HEK293T (cell line): ENCODE results near the gene CHD5.

ENCODE experiments used
- CTCF ChIA-PET: fragments of 350-600 bp; formaldehyde crosslinking; extraction: SDS; loops from one replicate; lab custom pipeline; 2021; ENCODE audit warnings: antibody characterized with exemption, inconsistent platforms; lab: Yijun Ruan, JAX
- POLR2A ChIA-PET: fragments of 350-600 bp; formaldehyde crosslinking; extraction: SDS; loops from one replicate; lab custom pipeline; 2020; ENCODE audit warnings: antibody characterized with exemption, inconsistent platforms; lab: Yijun Ruan, JAX
- DNase-seq: peaks from one replicate; pipeline ENCODE4 v3.0.0; 2012; ENCODE audit warnings: mixed read lengths; ENCODE audit errors: extremely low spot score
- ARNT ChIP-seq: fragments of 450-650 bp; IDR thresholded peaks from 2 replicates; pipeline ENCODE4 v1.6.1; 2017; ENCODE audit warnings: mild to moderate bottlenecking
- BHLHE40 ChIP-seq: fragments of 450-650 bp; IDR thresholded peaks from 2 replicates; pipeline ENCODE4 v1.6.1; 2016; ENCODE audit warnings: mild to moderate bottlenecking, moderate library complexity, borderline replicate concordance
- CTBP1 ChIP-seq: fragments of 450-650 bp; IDR thresholded peaks from 2 replicates; pipeline ENCODE4 v1.6.1; 2016; ENCODE audit warnings: borderline replicate concordance
- ELF4 ChIP-seq: fragments of 450-650 bp; IDR thresholded peaks from 2 replicates; pipeline ENCODE4 v1.6.1; 2017; ENCODE audit warnings: antibody characterized with exemption
- FOXA1 ChIP-seq: fragments of 450-650 bp; IDR thresholded peaks from 2 replicates; pipeline ENCODE4 v1.6.1; 2016; ENCODE audit warnings: mild to moderate bottlenecking
- FOXK2 ChIP-seq: fragments of 450-650 bp; IDR thresholded peaks from 2 replicates; pipeline ENCODE4 v1.6.1; 2016; ENCODE audit warnings: mild to moderate bottlenecking
- FOXM1 ChIP-seq: fragments of 450-650 bp; IDR thresholded peaks from 2 replicates; pipeline ENCODE4 v1.6.1; 2017; ENCODE audit warnings: mild to moderate bottlenecking, borderline replicate concordance
- HDGF ChIP-seq: fragments of 450-650 bp; IDR thresholded peaks from 2 replicates; pipeline ENCODE4 v1.6.1; 2017; ENCODE audit warnings: antibody characterized with exemption, borderline replicate concordance
- L3MBTL2 ChIP-seq: fragments of 450-650 bp; conservative IDR thresholded peaks from 2 replicates; pipeline ENCODE4 v1.6.1; 2016; ENCODE audit warnings: mild to moderate bottlenecking
- LEF1 ChIP-seq: fragments of 450-650 bp; IDR thresholded peaks from 2 replicates; pipeline ENCODE4 v1.6.1; 2017; ENCODE audit warnings: mild to moderate bottlenecking, borderline replicate concordance
- NFRKB ChIP-seq: fragments of 450-650 bp; IDR thresholded peaks from 2 replicates; pipeline ENCODE4 v1.6.1; 2016; ENCODE audit warnings: mild to moderate bottlenecking, moderate library complexity
- SP1 ChIP-seq: fragments of 450-650 bp; IDR thresholded peaks from 2 replicates; pipeline ENCODE4 v1.6.1; 2017
- SUZ12 ChIP-seq: fragments of 450-650 bp; IDR thresholded peaks from 2 replicates; pipeline ENCODE4 v1.6.1; 2016; ENCODE audit warnings: mild to moderate bottlenecking
- TARDBP ChIP-seq: fragments of 450-650 bp; IDR thresholded peaks from 2 replicates; pipeline ENCODE4 v1.6.1; 2016
- ZNF384 ChIP-seq: fragments of 450-650 bp; IDR thresholded peaks from 2 replicates; pipeline ENCODE4 v1.6.1; 2016
- TF ChIP-seq, protein P1 (sequence below): fragments of 450-650 bp; IDR thresholded peaks from 2 replicates; pipeline ENCODE4 v1.6.1; 2016

Gene CHD5

DNA sequence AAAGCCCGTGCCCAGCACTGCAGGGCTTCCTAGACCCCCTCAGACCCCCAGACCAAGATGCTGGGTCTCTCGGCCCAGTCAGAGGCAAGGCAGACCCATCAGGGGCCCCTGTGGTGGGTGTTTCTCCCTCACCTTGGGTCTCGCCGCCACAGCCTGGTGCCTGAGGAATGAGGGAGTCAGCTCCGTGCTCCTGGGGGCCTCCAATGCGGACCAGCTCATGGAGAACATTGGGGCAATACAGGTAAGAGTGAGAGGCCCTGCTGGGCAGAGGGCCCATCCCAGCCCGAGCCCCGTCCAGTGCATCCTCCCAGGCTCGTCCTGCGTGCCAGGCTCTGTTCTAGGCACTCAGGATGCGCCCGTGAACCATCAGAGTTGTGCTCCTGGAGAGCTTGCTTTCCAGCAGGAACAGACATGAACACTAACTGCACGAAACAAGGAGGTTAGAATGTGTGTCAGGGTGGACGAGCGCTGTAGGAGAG lies 83.0 kb downstream of the CHD5 start:
- TF ChIP-seq HDGF (no peak), ARNT (no peak), CTBP1 (no peak), L3MBTL2 (no peak), BHLHE40 (no peak), TARDBP (no peak), LEF1 (no peak), FOXA1 (no peak), FOXM1 (no peak), ZNF384 (no peak), NFRKB (no peak), FOXK2 (no peak)
- TF ChIP-seq, protein P1, sequence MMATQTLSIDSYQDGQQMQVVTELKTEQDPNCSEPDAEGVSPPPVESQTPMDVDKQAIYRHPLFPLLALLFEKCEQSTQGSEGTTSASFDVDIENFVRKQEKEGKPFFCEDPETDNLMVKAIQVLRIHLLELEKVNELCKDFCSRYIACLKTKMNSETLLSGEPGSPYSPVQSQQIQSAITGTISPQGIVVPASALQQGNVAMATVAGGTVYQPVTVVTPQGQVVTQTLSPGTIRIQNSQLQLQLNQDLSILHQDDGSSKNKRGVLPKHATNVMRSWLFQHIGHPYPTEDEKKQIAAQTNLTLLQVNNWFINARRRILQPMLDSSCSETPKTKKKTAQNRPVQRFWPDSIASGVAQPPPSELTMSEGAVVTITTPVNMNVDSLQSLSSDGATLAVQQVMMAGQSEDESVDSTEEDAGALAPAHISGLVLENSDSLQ = no peak
- ChIA-PET POLR2A (no interaction called here), CTCF (no interaction called here)
- no peak for DNase-seq

DNA sequence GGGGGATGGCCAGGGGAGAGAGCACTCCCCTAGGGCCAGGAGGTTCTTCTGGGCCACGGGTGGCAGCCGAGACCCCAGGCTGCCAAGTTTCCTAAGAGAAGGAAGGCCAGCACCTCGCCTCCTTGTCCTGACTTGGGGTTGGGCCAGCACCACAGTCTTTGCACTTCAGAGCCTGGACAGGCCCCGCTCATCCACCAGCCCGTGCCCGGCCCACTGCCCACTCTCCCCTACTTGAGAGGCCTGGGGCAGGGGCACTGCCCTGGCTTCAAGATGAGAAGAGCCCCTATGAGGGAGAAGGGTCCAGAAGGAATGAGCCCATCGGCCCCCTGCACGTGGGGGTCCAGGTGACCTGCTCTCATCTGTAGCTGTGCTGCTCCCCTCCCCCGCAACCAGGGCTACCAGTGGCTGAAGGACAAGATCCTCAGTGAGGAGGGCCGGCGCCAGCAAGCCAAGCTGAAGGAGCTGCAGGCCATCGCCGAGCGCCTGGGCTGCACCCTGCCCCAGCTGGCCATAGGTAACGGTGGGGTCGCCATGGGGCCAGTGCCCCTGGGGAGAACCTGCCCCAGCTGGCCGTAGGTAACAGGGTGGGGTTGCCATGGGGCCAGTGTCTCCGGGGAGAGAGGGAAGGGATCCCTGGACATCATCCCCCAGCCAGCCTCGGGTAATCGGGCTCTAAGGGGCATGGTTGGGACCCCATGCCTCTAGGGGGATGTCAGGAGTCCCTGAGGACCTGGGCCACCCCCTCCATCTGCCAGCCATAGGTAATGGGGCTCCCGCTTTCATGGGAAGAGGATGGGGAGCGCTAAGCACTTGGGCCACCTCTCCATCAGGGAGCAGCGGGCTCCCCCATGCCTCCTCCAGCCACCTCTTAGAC lies 83.6 kb downstream of the CHD5 start:
- no peak for TF ChIP-seq ARNT
- TF ChIP-seq CTBP1 = no peak
- no peak for TF ChIP-seq ZNF384
- no peak for TF ChIP-seq FOXM1
- TF ChIP-seq HDGF = no peak
- TF ChIP-seq NFRKB = no peak
- no peak for TF ChIP-seq SUZ12
- no peak for TF ChIP-seq BHLHE40
- no peak for TF ChIP-seq FOXK2
- TF ChIP-seq L3MBTL2 = no peak
- no peak for TF ChIP-seq TARDBP
- DNase-seq = no peak
- ChIA-PET CTCF (no interaction called here), POLR2A (no interaction called here)

DNA sequence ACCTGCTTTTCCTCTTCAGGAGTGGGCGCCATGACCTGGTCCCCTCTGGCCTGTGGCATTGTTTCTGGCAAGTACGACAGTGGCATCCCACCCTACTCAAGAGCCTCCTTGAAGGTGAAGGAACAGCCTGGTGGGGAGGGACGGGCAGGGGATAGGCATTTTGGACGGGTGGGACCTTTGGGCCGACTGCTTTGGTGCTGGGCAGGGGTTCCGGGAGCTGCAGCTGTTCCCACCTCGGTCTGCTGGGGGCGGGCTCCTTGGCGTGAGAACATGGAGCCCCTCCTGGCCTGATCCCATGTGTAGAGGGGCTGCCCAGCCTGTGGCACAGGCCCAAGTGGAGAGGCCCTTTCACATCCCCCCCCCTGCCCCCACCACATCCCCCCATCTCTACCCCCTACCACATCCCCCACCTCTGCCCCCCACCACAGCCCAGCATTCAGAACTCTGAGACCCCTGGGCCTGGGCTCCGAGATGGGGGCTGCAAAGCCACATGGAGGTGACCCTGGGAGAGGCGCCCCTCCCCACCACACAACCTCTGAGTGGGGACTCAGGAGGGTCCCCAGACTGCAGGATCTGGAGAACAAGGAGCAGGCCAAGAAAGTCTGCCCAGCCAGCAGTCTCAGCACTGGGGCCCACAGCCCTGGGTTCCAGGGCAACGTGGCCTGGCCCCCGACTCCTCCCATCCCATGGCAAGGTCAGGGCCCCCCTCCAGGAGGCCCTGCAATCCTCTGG lies 84.4 kb downstream of the CHD5 start:
- TF ChIP-seq FOXK2 (no peak), SUZ12 (no peak)
- POLR2A ChIA-PET = no interaction called here
- CTCF ChIA-PET = interaction anchor here (1.0 kb wide), 1 partner anchor 35 kb away, joined by 3 read pairs; no protein-coding TSS in a partner anchor
- DNase-seq = no peak

DNA sequence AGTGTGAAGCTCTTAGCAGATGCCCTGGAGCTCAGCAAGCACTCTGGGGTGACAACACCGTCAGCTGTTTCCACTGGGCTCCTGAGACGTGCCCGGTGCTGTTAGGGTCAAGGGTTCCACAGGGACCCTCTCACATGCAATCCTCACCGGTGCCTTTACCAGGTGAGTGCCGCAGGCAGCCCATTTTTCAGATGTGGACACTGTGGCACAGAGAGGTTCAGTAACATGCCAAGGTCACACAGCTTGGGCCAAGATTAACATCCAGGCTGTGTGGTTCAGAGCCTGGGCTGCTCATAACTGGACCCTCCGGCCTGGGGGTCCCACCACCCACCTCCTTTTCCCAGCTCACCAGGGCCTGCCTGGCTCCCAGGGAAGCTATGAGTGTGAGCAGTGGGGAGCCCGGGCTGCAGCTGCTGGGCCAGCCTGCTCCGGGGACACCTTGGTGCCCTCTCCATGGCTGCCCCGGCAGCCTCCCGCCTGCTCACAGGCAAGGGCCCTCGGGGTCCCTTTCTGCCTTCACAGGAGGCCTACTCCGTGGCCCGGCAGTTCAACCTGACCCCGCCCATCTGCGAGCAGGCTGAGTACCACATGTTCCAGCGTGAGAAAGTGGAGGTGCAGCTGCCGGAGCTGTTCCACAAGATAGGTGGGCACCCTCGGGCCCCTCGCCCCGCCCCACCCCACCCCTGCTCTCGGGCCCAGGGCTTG lies 85.2 kb downstream of the CHD5 start:
- no peak for DNase-seq
- POLR2A ChIA-PET = no interaction called here
- TF ChIP-seq ELF4 (no peak), SUZ12 (no peak), TARDBP (no peak), LEF1 (no peak), BHLHE40 (no peak), ARNT (no peak), CTBP1 (no peak), ZNF384 (no peak), HDGF (no peak), NFRKB (no peak), FOXA1 (no peak), FOXM1 (no peak), SP1 (no peak), L3MBTL2 (no peak), FOXK2 (no peak)
- TF ChIP-seq, protein P1 = no peak
- CTCF ChIA-PET = interaction anchor here (0.6 to 1.0 kb wide), 2 partner anchors 34 to 133 kb away, joined by 3 read pairs; no protein-coding TSS in a partner anchor

DNA sequence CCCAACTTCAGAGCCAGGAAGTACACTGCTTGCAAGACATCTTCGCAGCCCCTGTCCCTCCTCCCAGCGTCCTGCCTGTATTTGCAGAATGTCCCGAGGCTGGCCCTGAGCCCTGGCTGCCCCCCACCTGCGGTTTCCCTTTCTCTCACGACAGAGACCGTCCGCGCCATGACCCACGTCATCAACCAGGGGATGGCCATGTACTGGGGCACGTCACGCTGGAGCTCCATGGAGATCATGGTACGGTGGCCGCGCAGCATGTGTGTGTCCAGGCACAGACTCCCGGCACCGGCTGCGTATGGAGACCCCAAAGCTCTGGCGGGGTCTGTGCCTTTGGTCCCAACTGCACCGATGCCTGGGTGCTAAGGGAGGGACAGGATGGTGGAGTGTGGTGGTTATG lies 85.9 kb downstream of the CHD5 start:
- CTCF ChIA-PET = interaction anchor here (0.6 kb wide), 1 partner anchor 134 kb away, joined by 3 read pairs; no protein-coding TSS in a partner anchor
- POLR2A ChIA-PET = interaction anchor here (0.6 kb wide), 1 partner anchor 74 kb away, joined by 3 read pairs; no protein-coding TSS in a partner anchor
- TF ChIP-seq ZNF384 (no peak), SP1 (no peak), HDGF (no peak), FOXK2 (no peak), SUZ12 (no peak), FOXM1 (no peak), L3MBTL2 (no peak), BHLHE40 (no peak)
- DNase-seq = no peak

DNA sequence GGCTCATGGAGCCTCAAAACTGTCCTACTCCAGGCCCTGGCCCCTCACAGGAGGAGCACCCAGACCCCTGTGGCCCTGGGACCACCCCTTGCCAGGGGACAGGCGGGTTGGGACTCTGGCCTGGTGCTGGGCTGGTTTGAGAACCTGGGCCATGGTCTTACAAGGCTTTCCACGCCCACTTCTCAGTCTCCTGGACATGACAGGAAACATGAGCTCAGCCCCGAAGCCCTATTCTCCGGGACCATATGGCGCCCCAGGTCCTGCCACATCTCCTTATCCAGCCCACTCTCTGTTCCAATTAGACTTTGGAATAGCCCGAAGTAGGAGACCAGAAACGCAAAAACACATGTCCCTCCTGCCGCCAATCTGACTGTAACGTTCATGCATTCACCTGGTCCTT lies 86.5 kb downstream of the CHD5 start:
- ChIA-PET CTCF (no interaction called here), POLR2A (interaction anchor here (0.6 kb wide), 1 partner anchor 74 kb away, joined by 3 read pairs; no protein-coding TSS in a partner anchor)
- no peak for TF ChIP-seq LEF1
- TF ChIP-seq CTBP1 = no peak
- TF ChIP-seq BHLHE40 = no peak
- TF ChIP-seq NFRKB = no peak
- no peak for TF ChIP-seq L3MBTL2
- TF ChIP-seq FOXK2 = no peak
- TF ChIP-seq ELF4 = no peak
- TF ChIP-seq, protein P1 = no peak
- TF ChIP-seq SP1 = no peak
- TF ChIP-seq FOXA1 = no peak
- no peak for DNase-seq
